ENCODE measurements around the gene HSP90AB1. TPM values are rescaled to one million over a fixed set of nuclear protein-coding genes. Genes with fewer than 3 reads are reported as not detected.

The HSP90AB1 gene
- total RNA-seq, 1 donor from 2014 or later: 762 TPM

DNA sequence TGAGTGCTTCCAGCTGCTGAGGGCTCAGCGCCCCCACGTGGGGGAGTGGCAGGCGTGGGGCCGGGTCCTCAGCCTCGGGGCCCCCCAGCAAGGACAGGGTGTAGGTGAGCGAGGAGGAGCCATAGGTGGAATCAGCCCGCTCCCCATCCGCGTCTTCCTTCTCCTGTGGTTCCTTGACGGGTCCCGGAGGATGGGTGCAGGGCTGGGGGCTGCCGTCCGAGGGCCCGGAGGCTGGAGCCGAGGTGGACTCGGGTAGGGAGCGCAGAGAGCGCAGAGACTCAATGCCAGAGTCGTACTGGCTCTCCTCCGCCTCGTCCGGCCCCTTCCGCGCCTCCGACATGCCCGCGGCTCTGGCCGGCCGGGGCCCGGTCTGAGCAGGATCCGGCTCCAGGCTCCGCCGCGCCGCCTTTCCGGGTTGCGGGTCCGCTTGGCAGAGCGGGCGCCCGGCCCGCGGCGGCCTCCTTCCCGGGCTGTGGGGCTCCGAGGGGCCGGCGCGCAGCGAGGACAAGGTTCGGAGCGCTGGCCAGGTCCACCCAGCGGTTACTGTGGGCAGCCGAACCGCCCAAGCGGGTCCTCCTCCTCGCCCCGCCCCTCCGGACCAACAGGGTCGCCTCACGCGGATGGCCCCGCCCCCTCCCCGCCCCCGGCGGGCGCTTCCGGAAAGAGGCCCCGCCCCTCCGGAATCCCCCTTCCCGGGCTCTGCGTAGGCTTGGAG is 18.3 kb downstream of the HSP90AB1 start, which contains the start of gene NFKBIE:
TSS of gene NFKBIE (minus strand) at position 545 of the 715 bp plus-strand sequence. CDS start at position 340, 205 bp downstream.
- intact Hi-C loops (cut with micrococcal nuclease): loop anchor here (1.0 to 10.0 kb wide), 8 partner anchors 8 to 1750 kb away; partner anchors contain the start of genes AARS2, CDC5L, CLIC5 and HSP90AB1

DNA sequence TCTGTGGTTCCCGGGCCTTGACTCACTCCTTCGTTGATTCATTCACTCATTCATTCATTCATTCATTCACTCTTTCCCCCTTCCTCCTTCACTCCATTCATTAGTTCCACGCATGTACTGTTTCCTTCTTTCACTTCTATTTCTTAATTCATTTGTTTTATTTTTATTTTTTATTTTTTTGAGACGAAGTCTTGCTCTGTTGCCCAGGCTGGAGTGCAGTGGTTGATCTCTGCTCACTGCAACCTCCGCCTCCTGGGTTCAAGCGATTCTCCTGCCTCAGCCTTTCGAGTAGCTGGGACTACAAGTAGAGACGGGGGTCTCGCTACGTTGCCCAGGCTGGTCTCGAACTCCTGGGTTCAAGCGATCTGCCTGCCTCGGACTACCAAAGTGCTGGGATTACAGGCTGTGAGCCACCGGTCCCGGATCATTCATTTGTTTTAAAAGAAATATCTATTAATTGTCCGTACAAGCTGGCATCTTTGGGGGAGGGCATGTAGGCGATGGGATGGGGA is 18.9 kb downstream of the HSP90AB1 start:
- intact Hi-C loops (cut with micrococcal nuclease): loop anchor here (1.0 to 10.0 kb wide), 8 partner anchors 8 to 1749 kb away; partner anchors contain the start of genes AARS2, CDC5L, CLIC5 and HSP90AB1

DNA sequence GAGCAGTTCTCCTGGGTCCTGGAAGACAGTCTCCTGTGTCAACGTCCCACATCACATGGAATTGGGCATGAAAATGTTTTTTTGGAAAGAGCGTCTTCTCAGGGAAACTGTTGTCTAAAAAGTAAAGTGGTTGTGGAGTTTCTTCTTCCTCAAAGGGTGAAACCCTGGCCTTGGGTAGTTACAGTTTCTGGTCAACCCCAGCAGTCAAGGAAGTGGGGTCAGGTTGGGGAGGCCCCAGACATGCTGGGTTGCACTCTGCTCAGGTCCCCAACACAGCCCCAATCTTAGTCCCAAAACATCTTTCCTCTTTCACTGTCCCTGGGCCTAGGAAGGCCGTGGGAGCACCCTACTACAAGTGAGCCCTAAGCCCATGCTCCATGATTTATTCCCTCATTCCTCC is 19.4 kb downstream of the HSP90AB1 start:
- intact Hi-C loops (cut with micrococcal nuclease): loop anchor here (5.0 to 10.0 kb wide), 2 partner anchors 494 to 1748 kb away; partner anchors contain the start of genes CLIC5 and VEGFA

DNA sequence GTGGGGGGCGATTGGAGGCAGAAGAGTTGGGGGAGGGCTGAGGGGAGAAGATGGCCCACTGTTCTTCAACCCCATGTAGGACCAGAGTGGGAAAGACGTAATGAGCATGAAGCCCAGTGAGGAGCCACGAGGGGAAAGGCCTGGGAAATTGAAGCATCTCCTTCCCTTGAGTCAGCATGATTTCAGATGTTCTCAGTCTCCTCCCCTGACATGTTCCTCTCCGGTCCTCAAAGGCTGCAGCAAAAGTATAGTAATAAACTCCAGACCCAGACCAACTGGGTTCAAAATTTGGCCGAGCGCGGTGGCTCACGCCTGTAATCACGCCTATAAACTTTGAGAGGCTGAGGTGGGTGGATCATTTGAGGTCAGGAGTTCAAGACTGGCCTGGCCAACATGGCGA is 20.4 kb downstream of the HSP90AB1 start:
- intact Hi-C loops (cut with micrococcal nuclease): loop anchor here (5.0 to 10.0 kb wide), 2 partner anchors 495 to 1748 kb away; partner anchors contain the start of genes CLIC5 and VEGFA

DNA sequence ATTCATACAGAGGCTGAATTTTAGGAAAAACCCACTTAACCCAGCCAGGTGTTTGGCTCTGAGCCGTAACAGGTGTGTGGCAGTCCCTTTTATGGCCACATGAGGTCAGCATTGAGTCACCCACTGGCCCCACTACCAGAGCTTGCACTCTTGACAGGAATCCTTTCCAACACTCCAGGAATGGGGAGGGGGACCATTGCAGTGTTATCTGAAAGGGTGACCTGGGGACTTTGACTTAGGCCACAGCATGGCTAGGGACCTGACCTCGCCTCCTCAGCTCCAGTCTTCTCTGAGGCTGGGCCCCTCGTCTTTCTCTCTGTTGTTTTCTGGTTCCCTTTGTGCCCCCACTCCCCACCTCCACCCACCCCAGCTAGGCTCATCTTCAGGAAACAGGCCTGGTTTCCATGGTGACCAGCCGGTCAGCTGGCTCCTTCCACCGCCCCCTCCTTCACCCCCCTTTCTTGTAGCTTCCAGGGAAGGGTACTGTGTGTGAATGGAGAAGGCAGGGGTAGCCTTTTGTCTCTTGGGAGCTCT is 21.3 kb downstream of the HSP90AB1 start:
- intact Hi-C loops (cut with micrococcal nuclease): loop anchor here (1.0 to 10.0 kb wide), 6 partner anchors 36 to 1747 kb away; partner anchors contain the start of genes CLIC5 and VEGFA

DNA sequence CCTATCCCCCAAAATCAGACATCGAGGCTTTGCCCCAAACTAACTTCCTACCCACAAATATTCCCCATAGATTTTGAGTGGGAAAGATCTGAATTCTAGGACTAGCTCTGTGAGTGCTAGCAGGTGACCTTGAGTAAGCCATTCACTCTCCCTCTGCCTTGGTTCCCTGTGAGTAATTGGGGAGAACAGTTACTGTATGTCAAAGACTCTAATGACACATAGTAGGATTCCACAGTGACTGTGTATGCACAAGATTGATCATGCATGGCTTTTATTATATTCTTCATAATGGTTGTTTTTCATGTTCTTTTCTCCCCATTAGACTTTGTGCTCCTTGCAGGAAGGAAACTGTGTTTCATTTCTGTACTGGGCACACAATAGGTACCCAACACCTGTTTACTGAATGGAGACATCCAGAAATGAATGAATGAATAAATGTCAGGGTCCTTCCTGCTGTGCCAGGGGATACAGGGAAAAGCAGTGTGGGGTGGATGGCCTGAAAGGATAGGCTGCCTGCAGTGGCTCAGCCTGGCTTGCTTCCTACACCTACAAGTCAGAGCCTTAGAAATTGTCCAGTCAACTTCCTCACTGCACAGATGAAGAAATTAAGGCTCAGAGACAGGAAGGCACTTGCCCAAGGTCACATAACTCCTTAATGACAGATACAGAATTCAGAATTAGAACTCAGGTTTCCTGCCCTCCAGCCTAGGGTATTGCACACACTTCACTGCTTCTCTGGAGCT is 22.4 kb downstream of the HSP90AB1 start:
- intact Hi-C loops (cut with micrococcal nuclease): loop anchor here (5.0 to 10.0 kb wide), 2 partner anchors 497 to 1745 kb away; partner anchors contain the start of genes CLIC5 and VEGFA

DNA sequence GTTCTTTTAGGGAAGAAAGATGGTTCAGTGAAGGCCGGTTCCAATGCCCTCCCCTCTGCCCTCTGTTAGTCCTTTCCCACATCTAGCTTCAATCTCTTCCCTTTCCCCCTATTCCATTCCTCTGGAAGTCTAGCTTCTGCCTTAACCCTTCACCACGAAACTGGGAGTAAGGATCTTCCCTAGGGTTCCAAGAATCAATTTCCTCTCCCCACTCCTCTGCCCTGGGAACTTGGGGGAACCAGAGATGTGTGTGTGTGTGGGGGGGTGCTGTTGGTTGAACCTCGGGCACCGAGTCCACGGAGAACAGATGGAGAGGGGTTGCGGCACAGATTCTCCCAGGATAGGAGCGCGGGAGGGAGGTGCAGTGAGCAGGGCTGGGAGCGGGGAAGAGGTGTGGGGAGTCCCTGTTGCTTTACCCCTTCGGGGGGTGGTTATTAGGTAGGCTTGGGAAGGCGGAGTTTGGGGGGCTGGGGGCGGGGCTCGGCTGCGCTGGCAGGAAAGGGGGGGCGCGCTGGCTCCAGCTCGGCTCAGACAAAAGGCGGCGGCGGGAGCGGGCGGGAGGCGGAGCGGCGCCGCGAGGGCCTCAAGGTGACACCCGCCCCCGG is 23.1 kb downstream of the HSP90AB1 start, which contains the start of gene TMEM151B:
TSS of gene TMEM151B (plus strand) at position 530 of the 605 bp plus-strand sequence. CDS start 293 bp downstream, outside the sequence.
- intact Hi-C loops (cut with micrococcal nuclease): loop anchor here (5.0 to 10.0 kb wide), 2 partner anchors 498 to 1745 kb away; partner anchors contain the start of genes CLIC5 and VEGFA

DNA sequence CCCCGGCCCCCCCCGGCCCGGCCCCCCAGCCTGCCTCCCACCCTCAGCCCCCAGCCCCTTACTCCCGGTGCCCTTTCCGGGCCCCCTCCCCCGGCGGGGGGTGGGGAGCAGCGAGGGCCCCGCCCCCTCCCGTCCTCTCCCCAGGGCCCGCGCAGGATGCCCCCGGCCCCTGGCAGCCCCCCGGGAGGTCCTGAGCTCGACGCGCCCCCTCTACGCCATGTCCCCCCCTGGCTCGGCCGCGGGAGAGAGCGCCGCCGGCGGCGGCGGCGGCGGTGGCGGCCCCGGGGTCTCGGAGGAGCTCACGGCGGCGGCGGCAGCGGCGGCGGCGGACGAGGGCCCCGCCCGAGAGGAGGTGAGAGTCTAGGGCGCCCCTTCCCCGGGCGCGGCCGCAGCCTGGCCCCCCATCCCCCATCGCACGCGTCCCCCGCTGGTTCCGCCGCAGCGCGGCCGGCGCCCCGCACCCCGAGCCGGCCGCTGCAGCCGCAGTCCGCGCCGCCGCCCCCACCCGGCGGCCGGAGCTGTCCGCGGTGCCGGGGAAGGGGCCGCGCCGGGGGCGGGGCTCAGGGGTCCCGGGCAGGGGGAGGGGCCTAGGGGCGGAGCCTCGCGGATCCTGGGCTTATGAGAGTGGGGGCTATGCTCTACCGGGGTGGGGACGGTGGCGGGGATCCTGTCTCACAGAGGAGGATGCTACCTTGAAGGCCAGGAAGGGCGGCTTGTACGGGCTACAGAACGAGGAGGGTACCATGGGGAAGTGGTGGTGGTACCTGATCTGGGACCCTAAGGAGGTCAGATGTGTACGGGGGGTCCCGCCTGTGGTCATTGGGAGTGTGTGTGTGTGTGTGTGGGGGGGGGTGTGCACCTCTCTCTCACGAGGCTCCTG is 23.9 kb downstream of the HSP90AB1 start:
- intact Hi-C loops (cut with micrococcal nuclease): no loop called here

DNA sequence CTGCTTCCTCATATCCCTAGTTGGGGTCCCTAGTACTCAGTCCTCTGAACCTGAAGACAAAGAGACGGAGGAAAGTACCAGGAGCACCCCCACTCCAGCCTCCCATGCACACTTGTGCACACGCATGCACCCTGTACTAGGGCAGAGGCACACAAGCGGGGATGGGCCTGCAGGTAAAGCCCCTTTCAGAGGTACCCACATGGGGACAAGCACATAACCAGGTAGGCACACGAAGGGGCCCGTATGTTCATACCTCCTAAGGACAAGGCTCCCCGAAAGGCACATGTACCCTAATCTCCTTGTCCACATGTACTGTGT is 24.5 kb downstream of the HSP90AB1 start:
- intact Hi-C loops (cut with micrococcal nuclease): no loop called here

DNA sequence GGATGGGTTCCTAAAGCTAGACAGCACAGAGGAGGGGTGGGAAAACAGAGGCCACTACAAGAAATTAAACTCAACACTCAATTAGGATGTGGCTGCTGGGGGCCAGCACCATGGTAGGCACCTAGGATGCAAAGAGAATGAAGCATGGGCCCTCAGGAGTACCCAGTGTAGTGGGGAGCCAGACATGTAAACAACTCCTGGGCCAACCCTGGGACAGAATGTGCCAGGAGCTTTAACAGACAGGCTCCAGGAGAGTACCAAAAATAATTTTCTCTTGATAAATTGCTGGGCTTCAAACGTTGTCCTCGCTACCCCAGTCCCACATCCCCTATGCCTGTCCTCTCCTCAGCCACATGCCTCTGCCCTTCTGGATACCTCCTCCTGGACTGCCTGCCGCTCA is 25.0 kb downstream of the HSP90AB1 start:
- intact Hi-C loops (cut with micrococcal nuclease): no loop called here

DNA sequence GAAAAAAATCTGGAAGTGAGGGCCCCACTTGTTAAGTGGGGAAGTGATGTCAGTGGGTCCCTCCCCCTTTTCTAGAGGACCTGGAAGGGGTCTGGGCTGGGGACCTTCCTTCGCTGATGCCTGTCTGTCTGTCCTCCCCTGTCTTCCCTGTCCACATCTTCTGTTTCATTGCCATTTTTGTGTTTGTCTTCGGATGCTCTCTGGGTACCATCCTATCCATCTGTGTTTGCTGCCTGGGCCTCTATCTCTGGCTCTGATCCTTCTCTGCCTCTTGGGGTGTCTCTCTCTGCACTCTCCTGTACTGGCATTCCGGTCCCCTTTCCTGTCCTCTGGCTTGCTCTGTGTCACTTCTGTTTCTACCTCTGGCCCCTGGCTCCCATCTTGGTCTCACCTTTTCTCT is 25.6 kb downstream of the HSP90AB1 start:
- intact Hi-C loops (cut with micrococcal nuclease): no loop called here

DNA sequence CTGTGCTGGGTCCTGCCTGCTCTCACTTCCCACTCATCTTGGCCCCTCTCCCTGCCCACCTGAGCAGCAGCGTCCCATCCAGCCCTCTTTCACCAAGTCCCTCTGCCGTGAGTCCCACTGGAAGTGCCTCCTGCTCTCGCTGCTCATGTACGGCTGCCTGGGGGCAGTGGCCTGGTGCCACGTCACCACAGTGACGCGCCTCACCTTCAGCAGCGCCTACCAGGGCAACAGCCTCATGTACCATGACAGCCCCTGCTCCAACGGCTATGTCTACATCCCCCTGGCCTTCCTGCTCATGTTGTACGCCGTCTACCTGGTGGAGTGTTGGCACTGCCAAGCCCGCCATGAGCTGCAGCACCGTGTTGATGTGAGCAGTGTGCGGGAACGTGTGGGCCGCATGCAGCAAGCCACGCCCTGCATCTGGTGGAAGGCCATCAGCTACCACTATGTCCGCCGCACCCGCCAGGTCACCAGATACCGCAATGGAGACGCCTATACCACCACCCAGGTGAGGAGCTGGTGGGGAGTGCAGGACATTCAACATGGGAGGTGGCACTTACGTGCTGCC is 26.2 kb downstream of the HSP90AB1 start:
- intact Hi-C loops (cut with micrococcal nuclease): no loop called here

DNA sequence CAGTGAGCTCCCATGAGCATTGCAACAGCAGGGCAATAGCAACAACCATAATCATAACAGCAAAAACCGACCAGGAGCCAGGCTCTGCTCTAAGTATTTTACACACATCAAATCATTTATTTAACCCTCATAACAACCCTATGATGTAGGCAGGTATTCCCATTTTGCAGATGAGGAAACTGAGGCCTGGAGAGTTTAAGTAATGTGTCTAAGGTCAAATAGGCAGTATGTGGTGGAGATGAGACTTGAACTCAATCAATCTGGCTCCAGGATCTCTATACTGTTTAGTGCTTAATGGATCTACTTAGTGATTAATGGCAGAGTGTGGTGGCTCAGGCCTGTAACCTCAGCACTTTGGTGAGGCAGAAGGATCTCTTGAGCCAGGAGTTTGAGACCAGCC is 26.7 kb downstream of the HSP90AB1 start:
- intact Hi-C loops (cut with micrococcal nuclease): no loop called here

DNA sequence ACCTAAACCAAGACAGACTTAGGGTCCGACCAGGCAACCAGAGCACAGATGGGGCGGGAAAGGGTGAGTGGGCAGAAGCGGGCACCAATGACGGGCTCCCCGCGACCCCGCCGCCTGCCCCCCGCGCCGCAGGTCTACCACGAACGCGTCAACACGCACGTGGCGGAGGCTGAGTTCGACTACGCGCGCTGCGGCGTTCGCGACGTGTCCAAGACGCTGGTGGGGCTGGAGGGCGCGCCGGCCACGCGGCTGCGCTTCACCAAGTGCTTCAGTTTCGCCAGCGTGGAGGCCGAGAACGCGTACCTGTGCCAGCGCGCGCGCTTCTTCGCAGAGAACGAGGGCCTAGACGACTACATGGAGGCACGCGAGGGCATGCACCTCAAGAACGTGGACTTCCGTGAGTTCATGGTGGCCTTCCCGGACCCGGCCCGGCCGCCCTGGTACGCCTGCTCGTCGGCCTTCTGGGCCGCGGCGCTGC is 28.4 kb downstream of the HSP90AB1 start:
- intact Hi-C loops (cut with micrococcal nuclease): no loop called here

DNA sequence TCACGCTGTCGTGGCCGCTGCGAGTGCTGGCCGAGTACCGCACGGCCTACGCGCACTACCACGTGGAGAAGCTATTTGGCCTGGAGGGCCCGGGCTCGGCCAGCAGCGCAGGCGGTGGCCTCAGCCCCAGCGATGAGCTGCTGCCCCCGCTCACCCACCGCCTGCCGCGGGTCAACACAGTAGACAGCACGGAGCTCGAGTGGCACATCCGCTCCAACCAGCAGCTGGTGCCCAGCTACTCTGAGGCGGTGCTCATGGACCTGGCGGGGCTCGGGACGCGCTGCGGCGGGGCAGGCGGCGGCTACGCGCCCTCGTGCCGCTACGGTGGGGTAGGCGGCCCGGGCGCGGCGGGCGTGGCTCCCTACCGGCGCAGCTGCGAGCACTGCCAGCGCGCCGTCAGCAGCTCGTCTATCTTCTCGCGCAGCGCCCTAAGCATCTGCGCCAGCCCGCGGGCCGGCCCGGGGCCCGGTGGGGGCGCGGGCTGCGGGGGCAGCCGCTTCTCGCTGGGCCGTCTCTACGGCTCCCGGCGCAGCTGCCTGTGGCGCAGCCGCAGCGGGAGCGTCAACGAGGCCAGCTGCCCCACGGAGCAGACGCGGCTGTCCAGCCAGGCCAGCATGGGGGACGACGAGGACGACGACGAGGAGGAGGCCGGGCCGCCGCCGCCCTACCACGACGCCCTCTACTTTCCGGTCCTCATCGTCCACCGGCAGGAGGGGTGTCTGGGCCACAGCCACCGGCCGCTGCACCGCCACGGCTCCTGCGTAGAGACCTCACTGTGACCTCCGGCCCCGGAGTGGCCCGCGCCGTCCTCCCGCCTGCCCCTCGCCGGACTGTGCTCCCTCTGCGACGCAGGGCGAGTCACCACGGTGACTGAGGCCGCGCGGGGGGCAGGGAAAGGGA is 29.1 kb downstream of the HSP90AB1 start:
- intact Hi-C loops (cut with micrococcal nuclease): no loop called here

DNA sequence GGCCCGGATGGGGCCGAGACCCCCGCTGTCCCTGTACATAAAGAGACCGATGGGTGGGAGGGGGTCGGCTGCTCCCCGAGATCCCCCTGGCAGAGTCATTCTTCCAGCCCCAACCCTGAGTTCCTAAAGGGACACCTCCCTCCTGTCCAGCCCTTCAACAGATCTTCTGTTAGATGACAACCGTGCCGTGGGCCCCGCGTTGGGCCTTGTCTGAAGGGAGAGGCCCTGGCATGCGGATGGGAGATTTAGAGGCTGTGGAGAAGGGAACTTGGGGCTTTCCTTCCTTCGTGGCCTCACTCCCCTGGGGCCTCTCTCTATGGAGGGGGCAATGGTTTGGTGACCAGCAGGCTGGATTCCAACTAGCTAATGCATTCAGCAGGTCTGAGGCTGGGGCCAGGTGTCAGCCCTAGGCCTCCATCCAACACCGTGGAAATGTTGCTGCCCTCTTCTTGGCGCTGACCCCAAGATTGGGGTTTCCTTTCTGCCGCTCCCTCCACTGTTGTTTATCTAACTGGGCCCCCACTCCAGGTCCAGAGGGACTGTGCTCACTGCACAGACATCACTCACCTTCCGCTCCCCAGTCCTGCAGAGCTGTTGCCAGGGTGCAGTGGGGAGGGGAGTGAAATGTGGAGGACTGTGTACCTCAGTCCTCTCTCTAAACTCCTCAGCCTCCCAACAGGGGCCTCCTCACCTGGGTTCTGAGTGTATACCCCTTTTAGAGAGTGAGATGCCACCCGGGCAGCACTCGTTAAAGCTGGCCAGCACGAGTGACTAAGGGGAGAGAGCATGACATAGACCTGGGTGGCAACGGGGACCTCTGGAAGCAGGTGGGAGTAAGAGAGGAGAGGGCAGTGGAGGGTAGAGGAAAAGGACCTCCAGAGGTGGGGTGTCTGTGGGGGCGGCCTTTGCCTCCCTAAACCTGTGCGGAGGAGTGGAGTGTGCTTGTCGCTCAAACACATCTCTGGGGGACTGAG is 30.1 kb downstream of the HSP90AB1 start:
- intact Hi-C loops (cut with micrococcal nuclease): no loop called here

DNA sequence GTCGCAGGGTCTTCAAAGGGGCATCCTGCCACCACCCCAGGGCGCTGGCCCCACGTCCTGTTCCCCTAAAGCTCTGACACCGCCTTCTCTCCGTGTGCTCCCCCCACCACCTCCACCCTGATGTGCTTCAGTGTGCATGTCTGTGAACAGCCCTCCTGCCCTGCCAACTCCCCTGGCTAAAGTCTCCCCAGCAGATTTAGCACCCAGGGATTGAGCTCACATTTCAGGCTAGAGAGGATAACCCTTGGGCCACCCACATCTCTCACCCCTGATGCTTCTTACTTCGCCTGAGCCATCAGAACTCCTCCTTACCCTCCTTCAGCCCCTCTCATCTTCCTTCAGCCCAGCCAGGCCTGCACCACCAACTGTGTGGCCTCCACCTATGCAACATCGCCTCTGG is 30.9 kb downstream of the HSP90AB1 start:
- intact Hi-C loops (cut with micrococcal nuclease): no loop called here
